Right atrium auricular region (tissue), 2 donors: Measurements from ENCODE around the gene PPP1R12C. TPM values are rescaled to one million over a fixed set of nuclear protein-coding genes. Genes with fewer than 3 reads are reported as not detected.

Experiments used
- DNase-seq: peaks from one replicate; pipeline ENCODE4 v3.0.0-alpha.2; 2019; ENCODE audit warnings: low spot score
- H3K27ac ChIP-seq, 2 donors: fragments of 200-600 bp; sonication (generic); 1 replicate in 1 of 2; 2 replicates in 1 of 2; pipeline ENCODE4 v1.5.1; 2016 to 2019
- H3K27me3 ChIP-seq, 2 donors: fragments of 200-600 bp; sonication (generic); one replicate each; pipeline versions ENCODE4 v1.5.1 to v1.6.0; 2017 to 2019
- H3K36me3 ChIP-seq: fragments of 200-600 bp; sonication (generic); one replicate; pipeline ENCODE4 v1.5.1; 2016
- H3K4me1 ChIP-seq, 2 donors: fragments of 200-600 bp; sonication (generic); one replicate each; pipeline versions ENCODE4 v1.5.1 to v1.6.0; 2017 to 2019
- H3K4me3 ChIP-seq, 2 donors: fragments of 200-600 bp; sonication (generic); 1 replicate in 1 of 2; 2 replicates in 1 of 2; pipeline ENCODE4 v1.5.1; 2017 to 2019; ENCODE audit warnings: mild to moderate bottlenecking in 1 of 2, moderate library complexity in 1 of 2
- H3K9me3 ChIP-seq, 2 donors: fragments of 200-600 bp; sonication (generic); one replicate each; pipeline ENCODE4 v1.5.1; 2019
- total RNA-seq, 2 donors: library from RNA; depleted of rRNA; stranded (reverse); fragments of >200 nt; gene quantifications; one replicate each; pipeline ENCODE4 v1.1.0, GENCODE V29; 2016
- TF ChIP-seq, protein P1 (sequence below), 2 donors: fragments of 200-600 bp; sonication (generic); IDR thresholded peaks; one replicate each; pipeline ENCODE4 v1.5.1; 2019; ENCODE audit warnings: antibody characterized with exemption in 2 of 2

PPP1R12C gene
- total RNA-seq, 2 donors from 2014 or later, result 98.9 to 205 TPM

DNA sequence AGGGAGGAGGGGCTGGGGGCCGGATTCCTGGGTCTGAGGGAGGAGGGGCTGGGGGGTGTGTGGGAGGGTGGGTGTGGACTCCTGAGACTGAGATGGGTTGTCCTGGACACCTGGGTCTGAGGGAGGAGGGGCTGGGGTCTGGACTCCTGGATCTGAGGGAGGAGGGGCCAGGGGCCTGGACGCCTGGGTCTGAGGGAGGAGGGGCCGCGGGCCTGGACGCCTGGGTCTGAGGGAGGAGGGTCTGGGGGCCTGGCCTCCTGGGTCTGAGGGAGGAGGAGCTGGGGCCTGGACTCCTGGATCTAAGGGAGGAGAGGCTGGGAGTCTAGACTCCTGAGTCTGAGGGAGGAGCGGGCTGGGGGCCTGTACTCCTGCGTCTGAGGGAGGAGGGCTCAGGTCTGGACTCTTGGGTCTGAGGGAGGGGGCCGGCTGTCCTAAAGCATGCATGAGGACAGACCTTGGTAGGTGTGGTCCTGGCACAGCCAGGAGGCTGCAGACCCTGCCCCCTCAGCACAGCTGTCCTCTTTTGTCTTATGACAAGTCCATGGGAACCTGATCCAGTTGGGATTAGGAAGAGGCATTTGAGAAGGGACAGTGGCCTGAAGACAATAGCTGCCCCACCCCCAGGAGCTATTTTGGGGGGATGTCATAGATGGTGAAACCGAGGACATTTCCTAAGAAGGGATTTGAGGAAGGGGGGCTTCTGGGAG is 30.3 kb upstream of the PPP1R12C start:
- Histone ChIP-seq H3K27me3 (peaks cover 4 to 12% of the 10 kb centered on the region in 2 donors), H3K4me1 (peaks cover 0 to 40% of the 10 kb centered on the region in 2 donors), H3K27ac (no peak overlapping the region), H3K4me3 (no peak overlapping the region), H3K9me3 (no peaks in the 10 kb centered on the region), H3K36me3 (peaks cover 19% of the 10 kb centered on the region)
- no peak for DNase-seq
- TF ChIP-seq, protein P1, sequence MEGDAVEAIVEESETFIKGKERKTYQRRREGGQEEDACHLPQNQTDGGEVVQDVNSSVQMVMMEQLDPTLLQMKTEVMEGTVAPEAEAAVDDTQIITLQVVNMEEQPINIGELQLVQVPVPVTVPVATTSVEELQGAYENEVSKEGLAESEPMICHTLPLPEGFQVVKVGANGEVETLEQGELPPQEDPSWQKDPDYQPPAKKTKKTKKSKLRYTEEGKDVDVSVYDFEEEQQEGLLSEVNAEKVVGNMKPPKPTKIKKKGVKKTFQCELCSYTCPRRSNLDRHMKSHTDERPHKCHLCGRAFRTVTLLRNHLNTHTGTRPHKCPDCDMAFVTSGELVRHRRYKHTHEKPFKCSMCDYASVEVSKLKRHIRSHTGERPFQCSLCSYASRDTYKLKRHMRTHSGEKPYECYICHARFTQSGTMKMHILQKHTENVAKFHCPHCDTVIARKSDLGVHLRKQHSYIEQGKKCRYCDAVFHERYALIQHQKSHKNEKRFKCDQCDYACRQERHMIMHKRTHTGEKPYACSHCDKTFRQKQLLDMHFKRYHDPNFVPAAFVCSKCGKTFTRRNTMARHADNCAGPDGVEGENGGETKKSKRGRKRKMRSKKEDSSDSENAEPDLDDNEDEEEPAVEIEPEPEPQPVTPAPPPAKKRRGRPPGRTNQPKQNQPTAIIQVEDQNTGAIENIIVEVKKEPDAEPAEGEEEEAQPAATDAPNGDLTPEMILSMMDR (IDR thresholded peaks at IDR 0.05), result no peak

DNA sequence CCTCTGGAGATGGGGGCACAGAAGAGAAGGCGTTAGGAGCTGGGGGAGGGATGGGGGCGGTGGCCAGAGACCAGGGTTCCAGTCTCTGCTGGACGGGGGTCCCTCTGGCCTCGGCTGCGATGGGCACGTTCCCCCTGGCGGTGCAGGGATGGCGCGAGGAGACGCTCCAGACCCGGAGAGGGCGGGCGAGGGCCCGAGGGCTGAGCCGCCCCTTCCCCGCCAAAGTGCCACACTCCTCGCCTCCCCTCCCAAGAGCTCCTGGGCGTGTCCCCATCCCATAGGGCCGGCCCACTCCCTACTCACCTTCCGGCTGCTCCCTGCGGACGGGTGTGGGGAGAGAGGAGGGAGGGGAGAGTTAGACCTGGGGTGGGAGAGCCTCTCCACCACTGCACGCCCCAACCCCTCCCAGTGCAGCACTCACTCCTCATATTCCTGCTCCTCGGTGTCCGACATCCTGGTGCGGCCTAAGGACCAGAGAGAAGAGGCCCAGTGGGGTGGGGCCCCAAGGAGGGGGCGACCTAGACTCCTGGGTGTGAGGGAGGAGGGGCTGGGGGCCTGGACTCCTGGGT is 29.4 kb upstream of the PPP1R12C start:
- DNase-seq, result no peak
- H3K4me3 ChIP-seq, result no peak overlapping the region
- H3K27ac ChIP-seq, result no peak overlapping the region
- H3K36me3 ChIP-seq, result peaks cover 12% of the 10 kb centered on the region
- TF ChIP-seq, protein P1 (IDR thresholded peaks at IDR 0.05), result no peak
- H3K9me3 ChIP-seq, result no peaks in the 10 kb centered on the region
- H3K27me3 ChIP-seq, result peaks cover 4 to 12% of the 10 kb centered on the region in 2 donors
- peaks cover 0 to 31% of the 10 kb centered on the region in 2 donors for H3K4me1 ChIP-seq

DNA sequence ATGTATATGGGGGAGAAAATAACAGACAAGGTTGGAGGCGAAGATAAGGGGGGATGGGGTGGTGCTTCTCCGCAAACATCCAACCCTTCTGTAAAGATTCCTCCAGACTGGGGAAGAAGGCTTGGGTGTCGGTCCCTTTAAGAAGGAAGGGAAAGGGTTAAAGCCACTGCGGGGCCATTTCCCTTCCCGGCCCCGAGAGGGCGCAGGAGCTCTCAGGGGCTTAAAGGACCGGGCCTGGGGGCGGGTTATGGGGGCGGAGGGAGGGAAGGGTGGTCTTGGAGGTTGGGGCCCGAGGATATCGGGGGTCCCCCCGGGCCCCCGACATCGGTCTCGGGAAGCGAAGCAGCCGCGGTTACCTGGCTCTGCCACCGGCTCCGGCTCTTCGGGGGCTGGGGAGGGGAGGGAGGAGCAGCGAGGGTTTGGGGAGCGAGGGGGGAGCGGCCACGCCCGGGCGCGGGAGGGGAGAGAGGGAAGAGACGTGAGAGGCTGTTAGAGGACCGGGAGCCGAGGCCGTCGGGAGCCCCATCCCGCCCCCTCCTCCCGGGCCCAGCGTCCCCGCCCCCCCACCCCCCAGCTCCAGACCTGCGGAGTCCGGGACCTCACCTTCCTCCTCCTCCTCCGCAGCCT is 28.8 kb upstream of the PPP1R12C start:
- Histone ChIP-seq H3K36me3 (peaks cover 8% of the 10 kb centered on the region), H3K9me3 (no peaks in the 10 kb centered on the region), H3K27ac (no peak overlapping the region), H3K27me3 (peaks cover 4 to 12% of the 10 kb centered on the region in 2 donors), H3K4me3 (no peak overlapping the region), H3K4me1 (peaks cover 0 to 26% of the 10 kb centered on the region in 2 donors)
- no peak for DNase-seq
- TF ChIP-seq, protein P1 (IDR thresholded peaks at IDR 0.05), result peak in 1 of 2 donors; percentile 56

DNA sequence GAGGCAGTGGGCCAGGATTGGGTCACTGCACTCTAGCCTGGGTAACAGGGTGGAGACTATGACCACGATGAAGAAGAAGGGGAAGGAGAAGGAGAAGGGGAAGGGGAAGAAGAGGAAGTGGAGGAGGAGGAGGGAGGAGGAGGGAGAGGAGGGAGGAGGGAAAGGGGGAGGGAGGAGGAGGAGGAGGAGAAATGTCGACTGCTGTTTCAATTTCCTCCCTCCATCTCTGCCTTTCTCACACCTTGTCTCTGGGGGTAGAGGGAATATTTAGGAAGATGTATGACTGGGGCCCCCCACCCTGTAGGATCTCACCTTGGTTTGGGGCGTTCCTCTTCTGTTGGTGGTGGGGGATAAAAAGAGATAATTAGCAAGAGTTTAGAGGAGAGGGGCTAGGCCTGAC is 27.8 kb upstream of the PPP1R12C start:
- no peak for DNase-seq
- H3K36me3 ChIP-seq, result no peaks in the 10 kb centered on the region
- H3K4me1 ChIP-seq, result peaks cover 0 to 18% of the 10 kb centered on the region in 2 donors
- H3K9me3 ChIP-seq, result no peaks in the 10 kb centered on the region
- TF ChIP-seq, protein P1 (IDR thresholded peaks at IDR 0.05), result no peak
- peaks cover 4 to 12% of the 10 kb centered on the region in 2 donors for H3K27me3 ChIP-seq
- no peak overlapping the region for H3K4me3 ChIP-seq
- H3K27ac ChIP-seq, result no peak overlapping the region

DNA sequence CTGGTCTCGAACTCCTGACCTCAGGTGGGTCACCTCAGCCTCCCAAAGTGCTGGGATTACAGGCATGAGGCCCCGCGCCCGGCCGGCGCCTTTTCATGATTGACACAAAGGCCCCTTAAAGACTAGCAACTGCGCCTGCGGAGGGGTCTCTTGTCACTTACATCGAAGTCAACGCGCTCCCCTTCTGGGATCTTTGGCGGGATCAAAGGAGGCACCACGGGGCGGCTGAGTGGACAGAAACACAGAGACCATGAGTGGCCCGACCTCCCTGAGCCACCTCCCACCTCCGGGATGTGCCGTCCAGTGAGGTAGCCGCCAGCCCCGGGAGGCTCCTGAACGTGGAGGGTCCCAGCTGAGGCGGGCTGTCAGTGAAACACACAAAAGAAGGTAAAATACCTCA is 24.3 kb upstream of the PPP1R12C start:
- peaks cover 0 to 9% of the 10 kb centered on the region in 2 donors for H3K4me1 ChIP-seq
- peaks cover 4 to 12% of the 10 kb centered on the region in 2 donors for H3K27me3 ChIP-seq

More for the DNA sequence above, 24.3 kb upstream of the PPP1R12C start:
- no peaks in the 10 kb centered on the region for H3K9me3 ChIP-seq
- TF ChIP-seq, protein P1 (IDR thresholded peaks at IDR 0.05), result no peak
- no peak for DNase-seq
- no peak overlapping the region for H3K27ac ChIP-seq
- no peak overlapping the region for H3K4me3 ChIP-seq
- peaks cover under 1% of the 10 kb centered on the region for H3K36me3 ChIP-seq
